ENCODE measurements around the gene HCN4. TPM values are rescaled to one million over a fixed set of nuclear protein-coding genes. Genes with fewer than 3 reads are reported as not detected.

HCN4 gene
- total RNA-seq, 3 donors from 2014 or later (not counting 1 experiment from before 2014, with no cell fraction given): not detected

DNA sequence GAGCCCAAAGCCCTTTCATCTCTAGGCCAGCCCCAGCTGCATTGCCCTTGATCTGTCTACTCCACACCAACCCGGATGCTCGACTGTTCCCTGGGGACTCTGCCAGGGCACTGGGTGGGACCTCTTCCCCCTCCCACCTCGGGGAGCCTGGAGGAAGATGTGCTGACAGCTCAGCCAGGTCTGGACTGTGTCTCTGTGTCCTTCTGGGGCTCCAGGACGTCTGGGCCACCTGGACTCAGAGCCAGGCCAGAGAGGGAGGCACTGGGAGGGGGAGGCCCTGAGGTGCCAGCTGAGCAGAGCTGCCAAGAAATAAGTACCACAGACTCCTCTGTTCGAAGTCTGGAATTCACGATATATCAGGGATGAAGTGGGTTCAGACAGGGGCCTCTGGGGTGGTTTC lies 5.8 kb upstream of the HCN4 start:
- Histone ChIP-seq H3K27me3 (ENCODE audit: control insufficient read depth, insufficient read depth, low read length) (no peaks in the 10 kb centered on the region), H3K27ac (ENCODE audit: low read length) (no peak overlapping the region), H3K9me3 (ENCODE audit: control insufficient read depth, insufficient read depth, low read length) (no peaks in the 10 kb centered on the region), H3K4me3 (ENCODE audit: low read length) (no peak overlapping the region), H3K4me1 (ENCODE audit: control insufficient read depth, insufficient read depth, low read length) (no peaks in the 10 kb centered on the region), H3K36me3 (ENCODE audit: control insufficient read depth, insufficient read depth, low read length) (no peaks in the 10 kb centered on the region)
- Mint-ChIP-seq H3K9me3 (peaks cover 0 to 3% of the 10 kb centered on the region in 2 donors), H3K27me3 (ENCODE audit: low read depth in 2 of 2) (peaks cover 22 to 24% of the 10 kb centered on the region in 2 donors), H3K4me1 (no peaks in the 10 kb centered on the region), H3K4me3 (no peak overlapping the region), H3K27ac (no peak overlapping the region), H3K36me3 (no peaks in the 10 kb centered on the region)
- intact Hi-C loops (cut with micrococcal nuclease): no loop called here
- DNase-seq (no peak), ATAC-seq (no peak)
- TF ChIP-seq, protein P1, sequence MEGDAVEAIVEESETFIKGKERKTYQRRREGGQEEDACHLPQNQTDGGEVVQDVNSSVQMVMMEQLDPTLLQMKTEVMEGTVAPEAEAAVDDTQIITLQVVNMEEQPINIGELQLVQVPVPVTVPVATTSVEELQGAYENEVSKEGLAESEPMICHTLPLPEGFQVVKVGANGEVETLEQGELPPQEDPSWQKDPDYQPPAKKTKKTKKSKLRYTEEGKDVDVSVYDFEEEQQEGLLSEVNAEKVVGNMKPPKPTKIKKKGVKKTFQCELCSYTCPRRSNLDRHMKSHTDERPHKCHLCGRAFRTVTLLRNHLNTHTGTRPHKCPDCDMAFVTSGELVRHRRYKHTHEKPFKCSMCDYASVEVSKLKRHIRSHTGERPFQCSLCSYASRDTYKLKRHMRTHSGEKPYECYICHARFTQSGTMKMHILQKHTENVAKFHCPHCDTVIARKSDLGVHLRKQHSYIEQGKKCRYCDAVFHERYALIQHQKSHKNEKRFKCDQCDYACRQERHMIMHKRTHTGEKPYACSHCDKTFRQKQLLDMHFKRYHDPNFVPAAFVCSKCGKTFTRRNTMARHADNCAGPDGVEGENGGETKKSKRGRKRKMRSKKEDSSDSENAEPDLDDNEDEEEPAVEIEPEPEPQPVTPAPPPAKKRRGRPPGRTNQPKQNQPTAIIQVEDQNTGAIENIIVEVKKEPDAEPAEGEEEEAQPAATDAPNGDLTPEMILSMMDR (IDR thresholded peaks at IDR 0.05): no peak
- WGBS (ENCODE audit: insufficient coverage): 61% methylated on average over 6 of the region's 6 CpGs

DNA sequence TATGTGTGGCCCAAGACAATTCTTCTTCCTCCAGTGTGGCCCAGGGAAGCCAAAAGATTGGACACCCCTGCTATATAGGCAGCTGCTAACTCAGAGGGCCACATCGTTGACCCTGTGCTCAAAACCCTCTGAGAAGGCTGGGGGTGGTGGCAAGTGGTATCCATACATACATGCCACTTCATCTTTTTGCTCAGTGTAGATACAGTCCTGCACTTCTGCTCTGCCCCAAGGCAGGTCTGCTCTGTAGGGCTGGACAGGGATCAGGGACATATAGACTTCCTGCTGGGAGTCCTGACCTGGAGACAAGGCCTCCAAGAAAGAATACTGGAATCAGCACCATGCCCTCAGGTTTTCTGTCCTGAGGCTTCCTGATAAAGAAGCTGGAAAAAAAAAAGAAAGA lies 4.5 kb upstream of the HCN4 start:
- 71% methylated on average over 1 of the region's 1 CpG for WGBS (ENCODE audit: insufficient coverage)
- H3K27me3 ChIP-seq (ENCODE audit: control insufficient read depth, insufficient read depth, low read length): peaks cover 4% of the 10 kb centered on the region

DNA sequence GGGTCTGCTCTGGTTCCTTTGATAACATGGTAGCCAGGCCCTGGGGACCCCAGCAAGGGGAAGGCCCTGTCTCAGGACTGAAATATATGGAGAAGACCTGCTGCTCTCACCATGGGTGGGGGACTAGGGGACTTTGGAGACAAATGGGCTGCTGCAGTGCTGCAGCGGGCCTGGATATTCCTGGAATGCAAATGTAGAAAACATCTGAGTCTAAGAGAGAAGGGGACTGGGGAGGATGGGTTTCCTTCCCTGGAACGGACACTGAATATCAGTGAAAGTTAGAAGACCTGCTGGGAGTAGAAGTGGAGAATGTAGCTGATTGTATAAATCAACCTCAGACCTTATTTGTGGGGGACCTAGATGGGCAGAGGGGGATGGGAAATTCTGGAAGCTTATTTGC lies 3.1 kb upstream of the HCN4 start:
- no peaks in the 10 kb centered on the region for H3K4me1 ChIP-seq (ENCODE audit: control insufficient read depth, insufficient read depth, low read length)
- no peaks in the 10 kb centered on the region for H3K4me1 Mint-ChIP-seq
- no peaks in the 10 kb centered on the region for H3K9me3 ChIP-seq (ENCODE audit: control insufficient read depth, insufficient read depth, low read length)
- TF ChIP-seq, protein P1 (IDR thresholded peaks at IDR 0.05): no peak
- ATAC-seq (no peak), DNase-seq (no peak)
- no peak overlapping the region for H3K27ac ChIP-seq (ENCODE audit: low read length)
- H3K27me3 ChIP-seq (ENCODE audit: control insufficient read depth, insufficient read depth, low read length): peaks cover 9% of the 10 kb centered on the region
- intact Hi-C loops (cut with micrococcal nuclease): no loop called here
- H3K36me3 Mint-ChIP-seq: no peaks in the 10 kb centered on the region
- H3K27me3 Mint-ChIP-seq (ENCODE audit: low read depth in 2 of 2): peaks cover 23 to 25% of the 10 kb centered on the region in 2 donors
- no peak overlapping the region for H3K4me3 Mint-ChIP-seq
- WGBS (ENCODE audit: insufficient coverage): 71% methylated on average over 2 of the region's 2 CpGs
- H3K9me3 Mint-ChIP-seq: peaks cover 0 to 1% of the 10 kb centered on the region in 2 donors
- H3K4me3 ChIP-seq (ENCODE audit: low read length): no peak overlapping the region
- no peak overlapping the region for H3K27ac Mint-ChIP-seq
- H3K36me3 ChIP-seq (ENCODE audit: control insufficient read depth, insufficient read depth, low read length): no peaks in the 10 kb centered on the region

More for the DNA sequence above, 4.5 kb upstream of the HCN4 start:
- DNase-seq: no peak
- intact Hi-C loops (cut with micrococcal nuclease): no loop called here
- H3K9me3 ChIP-seq (ENCODE audit: control insufficient read depth, insufficient read depth, low read length): no peaks in the 10 kb centered on the region
- H3K4me1 ChIP-seq (ENCODE audit: control insufficient read depth, insufficient read depth, low read length): no peaks in the 10 kb centered on the region
- no peak overlapping the region for H3K27ac ChIP-seq (ENCODE audit: low read length)
- Mint-ChIP-seq H3K4me3 (no peak overlapping the region), H3K9me3 (peaks cover 0 to 3% of the 10 kb centered on the region in 2 donors), H3K27ac (no peak overlapping the region), H3K27me3 (ENCODE audit: low read depth in 2 of 2) (peaks cover 21 to 23% of the 10 kb centered on the region in 2 donors), H3K4me1 (no peaks in the 10 kb centered on the region), H3K36me3 (no peaks in the 10 kb centered on the region)
- H3K4me3 ChIP-seq (ENCODE audit: low read length): no peak overlapping the region
- ATAC-seq: no peak
- TF ChIP-seq, protein P1 (IDR thresholded peaks at IDR 0.05): no peak
- H3K36me3 ChIP-seq (ENCODE audit: control insufficient read depth, insufficient read depth, low read length): no peaks in the 10 kb centered on the region

DNA sequence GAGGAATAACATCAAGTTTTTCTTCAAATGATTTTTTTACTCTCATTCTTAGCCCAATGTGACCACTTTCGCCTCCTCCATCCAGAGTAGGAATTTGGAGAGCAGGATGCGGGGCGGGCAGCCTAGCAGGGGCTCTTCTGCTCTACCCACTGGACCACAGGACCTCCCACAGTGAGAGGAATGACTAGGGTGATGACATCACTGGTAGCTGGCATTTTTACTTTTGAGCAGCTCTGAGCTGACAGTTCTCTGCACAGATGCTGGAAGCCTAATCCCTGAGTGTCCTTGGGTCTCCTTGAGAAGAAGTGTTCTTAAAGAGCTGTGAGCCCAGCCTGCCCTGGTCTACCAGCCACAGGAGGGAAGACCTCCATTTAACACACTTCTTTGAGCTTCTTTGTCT lies 1.4 kb upstream of the HCN4 start:
- Mint-ChIP-seq H3K4me1 (no peaks in the 10 kb centered on the region), H3K9me3 (no peaks in the 10 kb centered on the region), H3K4me3 (no peak overlapping the region), H3K27me3 (ENCODE audit: low read depth in 2 of 2) (peaks cover 33 to 39% of the 10 kb centered on the region in 2 donors), H3K27ac (no peak overlapping the region), H3K36me3 (no peaks in the 10 kb centered on the region)
- Histone ChIP-seq H3K9me3 (ENCODE audit: control insufficient read depth, insufficient read depth, low read length) (no peaks in the 10 kb centered on the region), H3K4me1 (ENCODE audit: control insufficient read depth, insufficient read depth, low read length) (no peaks in the 10 kb centered on the region), H3K4me3 (ENCODE audit: low read length) (no peak overlapping the region), H3K36me3 (ENCODE audit: control insufficient read depth, insufficient read depth, low read length) (no peaks in the 10 kb centered on the region), H3K27ac (ENCODE audit: low read length) (no peak overlapping the region), H3K27me3 (ENCODE audit: control insufficient read depth, insufficient read depth, low read length) (peaks cover 17% of the 10 kb centered on the region)
- WGBS (ENCODE audit: insufficient coverage): 65% methylated on average over 3 of the region's 3 CpGs
- intact Hi-C loops (cut with micrococcal nuclease): no loop called here
- TF ChIP-seq, protein P1 (IDR thresholded peaks at IDR 0.05): no peak
- DNase-seq (no peak), ATAC-seq (no peak)

Measured in natural killer cell (primary cell).